Fibroblast of villous mesenchyme (primary cell): ENCODE measurements around the gene PSMD1. TPM values are rescaled to one million over a fixed set of nuclear protein-coding genes. Genes with fewer than 3 reads are reported as not detected.

Experiments used
- DNase-seq: peaks from one replicate; pipeline ENCODE4 v3.0.0-alpha.2; 2010; ENCODE audit warnings: low read depth
- H3K4me3 ChIP-seq: 2 replicates; pipeline ENCODE4 v1.5.1; 2011; ENCODE audit warnings: low read depth, mild to moderate bottlenecking, low read length
- CTCF ChIP-seq: IDR thresholded peaks from 2 replicates; pipeline ENCODE4 v1.5.1; 2012; ENCODE audit warnings: low read depth, mild to moderate bottlenecking, low read length; ENCODE audit not compliant: insufficient read depth
- total RNA-seq: library from RNA; depleted of rRNA; stranded (reverse); fragments of >200 nt; gene quantifications from 2 replicates; pipeline ENCODE4 v1.2.3, GENCODE V29; 2012

PSMD1 gene
- total RNA-seq, 1 donor = 153 TPM

GRCh38 chr2:231049286-231050017 is 7.2 kb upstream of the PSMD1 start:
- H3K4me3 ChIP-seq = no peak overlapping the region
- TF ChIP-seq CTCF = no peak
- no peak for DNase-seq

- DNase-seq = no peak
- H3K4me3 ChIP-seq = no peak overlapping the region
- TF ChIP-seq CTCF = no peak
Measured at GRCh38 chr2:231050018-231050901, 6.4 kb upstream of the PSMD1 start.

GRCh38 chr2:231051116-231051515 is 5.6 kb upstream of the PSMD1 start:
- TF ChIP-seq CTCF = no peak
- no peak for DNase-seq
- no peak overlapping the region for H3K4me3 ChIP-seq

GRCh38 chr2:231052494-231053451 is 3.9 kb upstream of the PSMD1 start:
- peak overlapping the region; percentile 67 for H3K4me3 ChIP-seq
- DNase-seq = peak; percentile 76
- peak; percentile 94 for TF ChIP-seq CTCF

GRCh38 chr2:231053846-231054245 is 2.8 kb upstream of the PSMD1 start:
- TF ChIP-seq CTCF = no peak
- H3K4me3 ChIP-seq = no peak overlapping the region
- DNase-seq = no peak

GRCh38 chr2:231057590-231057989 is 923 bp downstream of the PSMD1 start:
- peak; percentile 57 for DNase-seq
- TF ChIP-seq CTCF = no peak
- H3K4me3 ChIP-seq = peak overlapping the region; percentile 70
